Right lobe of liver (tissue), 4 donors: ENCODE results near the gene LRSAM1.

Experiments
- CTCF ChIP-seq, 4 donors: fragments of 200-600 bp in 3 of 4; fragments of 450-650 bp in 1 of 4; IDR thresholded peaks; one replicate each; pipeline versions ENCODE4 v1.5.1 to v1.8.0; 2016 to 2022; ENCODE audit warnings: antibody characterized with exemption in 4 of 4, mild to moderate bottlenecking in 2 of 4
- POLR2A ChIP-seq: fragments of 450-650 bp; IDR thresholded peaks from one replicate; pipeline ENCODE4 v1.6.1; 2017; ENCODE audit warnings: antibody characterized with exemption, mild to moderate bottlenecking
- donor health status: DM: no; HTN: no; CAD: no.
- donor health status: DM: no; HTN: no; CAD: no.
- donor health status: DM: no; HTN: yes; CAD: no.

DNA sequence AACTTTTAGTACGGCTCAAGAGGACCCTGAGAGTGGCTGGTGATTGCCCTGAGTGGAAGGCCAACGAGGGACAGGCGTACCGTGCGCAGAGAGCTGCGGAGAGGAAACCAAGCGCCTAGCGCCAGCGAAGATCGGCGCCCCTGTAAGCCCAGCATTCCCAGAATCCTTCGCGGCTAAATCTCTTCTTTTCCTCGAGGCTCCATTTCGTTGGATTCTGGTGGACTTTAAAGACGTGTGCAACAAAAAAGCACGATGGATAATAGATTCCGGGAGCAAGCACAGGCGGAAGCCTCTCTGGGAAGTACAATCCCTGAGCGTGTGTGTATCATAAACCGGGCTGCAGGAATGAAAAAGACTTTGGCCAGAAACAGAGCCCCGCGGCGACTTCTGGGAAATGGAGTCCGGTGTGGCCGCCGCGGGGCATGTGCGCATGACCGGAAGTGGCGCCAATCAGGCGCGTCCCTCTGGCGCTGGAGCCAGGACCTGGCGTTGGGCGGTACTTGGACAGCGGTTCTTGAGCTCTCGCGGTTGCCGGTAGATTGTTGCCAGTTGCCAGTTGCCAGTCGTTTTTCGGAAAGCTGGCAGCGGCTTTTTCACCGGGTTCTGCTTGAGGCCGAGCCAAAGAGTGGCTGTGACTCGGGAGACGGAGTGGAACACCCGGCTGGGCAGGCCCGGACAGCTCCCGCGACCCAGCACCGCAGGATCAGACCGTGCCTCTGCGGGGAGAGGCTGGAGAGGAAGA is 27.2 kb upstream of the LRSAM1 start, which contains the start of gene ZNF79:
- no peak for TF ChIP-seq CTCF (IDR thresholded peaks at IDR 0.05)
- TF ChIP-seq POLR2A: peak; percentile 64
